ENCODE measurements around the gene MAP3K2.
"Not testable (repeated sequence)": the region's sequence is repeated elsewhere in the genome, so short reads cannot be mapped to it uniquely, and the experiment has no call there.

MAP3K2 gene

DNA sequence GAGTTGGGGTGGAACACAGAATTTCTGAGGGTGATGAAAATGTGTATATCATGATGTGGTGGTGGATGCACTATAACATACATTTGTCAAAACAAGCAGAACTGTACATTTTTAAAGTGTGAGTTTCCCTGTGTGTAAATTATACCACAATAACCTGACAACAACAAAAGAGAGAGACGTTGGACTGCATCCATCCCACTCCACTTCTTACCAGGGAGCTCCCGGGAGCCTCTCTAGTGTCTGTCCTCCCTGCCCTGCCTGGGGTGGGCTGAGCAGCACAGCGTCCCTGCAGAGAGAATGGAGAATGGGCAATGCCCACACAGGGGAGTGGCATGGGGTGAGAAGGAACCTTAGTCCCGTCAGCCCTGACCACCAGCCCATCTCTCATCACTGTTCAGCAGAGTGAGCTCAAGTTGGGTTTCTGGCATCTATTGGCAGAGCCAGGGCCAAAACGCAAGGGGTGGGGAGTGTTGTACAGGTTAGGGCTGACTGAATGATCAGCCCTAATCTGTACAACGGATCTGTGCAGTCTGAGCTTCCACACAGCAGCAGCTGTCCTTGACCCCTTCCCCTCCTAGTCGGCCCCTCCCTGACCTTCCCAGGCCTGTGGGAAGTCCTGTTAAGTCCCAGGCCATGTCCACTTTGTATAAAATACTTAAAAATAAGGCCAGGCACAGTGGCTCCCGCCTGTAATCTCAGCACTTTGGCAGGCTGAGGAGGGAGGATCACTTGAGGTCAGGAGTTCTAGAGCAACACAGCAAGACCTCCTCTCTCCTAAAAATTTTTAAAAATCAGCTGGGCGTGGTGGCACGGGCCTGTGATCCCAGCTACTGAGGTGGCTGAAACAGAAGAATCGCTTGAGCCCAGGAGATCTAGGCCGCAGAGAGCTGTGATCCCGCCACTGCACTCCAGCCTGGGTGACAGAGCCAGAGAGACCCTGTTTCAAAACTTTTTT lies 27.1 kb upstream of the MAP3K2 start:
- TF ChIP-seq ARNT (IDR thresholded peaks at IDR 0.05) = no peak
- TF ChIP-seq LEF1 (IDR thresholded peaks at IDR 0.05; ENCODE audit: borderline replicate concordance) = no peak
- TF ChIP-seq HDGF (IDR thresholded peaks at IDR 0.05; ENCODE audit: borderline replicate concordance) = no peak
- TF ChIP-seq FOXK2 (IDR thresholded peaks at IDR 0.05) = no peak
- TF ChIP-seq L3MBTL2 (conservative IDR thresholded peaks at IDR 0.05) = no peak
- TF ChIP-seq SP1 (IDR thresholded peaks at IDR 0.05) = no peak
- TF ChIP-seq CTBP1 (IDR thresholded peaks at IDR 0.05; ENCODE audit: borderline replicate concordance) = no peak
- TF ChIP-seq ELF4 (IDR thresholded peaks at IDR 0.05) = no peak
- TF ChIP-seq FOXA1 (IDR thresholded peaks at IDR 0.05) = no peak
- no peak for TF ChIP-seq SUZ12 (IDR thresholded peaks at IDR 0.05)
- TF ChIP-seq BHLHE40 (IDR thresholded peaks at IDR 0.05; ENCODE audit: borderline replicate concordance) = no peak
- ChIA-PET CTCF (interaction anchor here (0.8 to 1.6 kb wide), 7 partner anchors 10 to 44 kb away, joined by 3 to 12 read pairs (median 4); no protein-coding TSS in a partner anchor), POLR2A (interaction anchor here (0.8 to 1.9 kb wide), 3 partner anchors 10 to 121 kb away, joined by 3 to 7 read pairs (median 5); partner anchors contain the start of gene ERCC3)
- DNase-seq (ENCODE audit: extremely low spot score) = no peak

DNA sequence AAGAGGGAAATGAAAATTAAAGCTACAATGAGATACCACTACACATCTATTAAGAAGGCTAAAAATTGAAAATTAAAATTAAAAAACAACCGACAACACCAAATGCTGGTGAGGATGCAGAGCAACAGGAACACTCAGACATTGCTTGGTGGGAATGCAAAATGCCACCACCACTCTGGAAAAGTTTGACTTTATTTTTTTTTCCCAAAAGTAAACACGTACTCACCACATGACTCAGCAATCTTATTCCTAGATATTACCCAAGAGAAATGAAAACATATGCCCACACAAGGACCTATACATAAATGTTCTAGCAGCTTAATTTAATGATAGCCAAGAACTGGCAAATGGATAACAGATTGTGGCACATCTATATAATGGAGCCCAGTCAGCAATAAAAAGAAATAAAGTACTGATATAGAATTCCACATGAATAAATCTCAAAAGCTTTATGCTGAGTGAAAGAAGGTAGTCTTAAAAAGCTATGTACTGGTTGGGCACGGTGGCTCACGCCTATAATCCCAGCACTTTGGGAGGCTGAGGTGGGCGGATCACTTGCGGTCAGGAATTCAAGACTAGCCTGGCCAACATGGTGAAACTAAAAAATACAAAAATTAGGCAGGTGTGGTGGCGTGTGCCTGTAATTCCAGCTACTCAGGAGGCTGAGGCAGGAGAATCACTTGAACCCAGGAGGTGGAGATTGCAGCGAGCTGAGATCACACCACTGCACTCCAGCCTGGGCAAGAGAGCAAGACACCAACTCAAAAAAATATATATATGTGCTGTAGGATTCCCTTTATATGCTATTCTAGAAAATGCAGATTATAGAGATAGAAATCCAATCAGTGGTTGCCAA lies 26.2 kb upstream of the MAP3K2 start:
- CTCF ChIA-PET = interaction anchor here (0.8 to 1.3 kb wide), 2 partner anchors 21 to 43 kb away, joined by 3 to 5 read pairs; no protein-coding TSS in a partner anchor
- POLR2A ChIA-PET = interaction anchor here (0.8 to 1.9 kb wide), 2 partner anchors 11 to 13 kb away, joined by 3 to 7 read pairs; no protein-coding TSS in a partner anchor
- no peak for DNase-seq (ENCODE audit: extremely low spot score)
- TF ChIP-seq L3MBTL2 (conservative IDR thresholded peaks at IDR 0.05) (no peak), SP1 (IDR thresholded peaks at IDR 0.05) (no peak), FOXM1 (IDR thresholded peaks at IDR 0.05; ENCODE audit: borderline replicate concordance) (no peak), SUZ12 (IDR thresholded peaks at IDR 0.05) (no peak), ELF4 (IDR thresholded peaks at IDR 0.05) (no peak), CTBP1 (IDR thresholded peaks at IDR 0.05; ENCODE audit: borderline replicate concordance) (no peak), FOXK2 (IDR thresholded peaks at IDR 0.05) (no peak), HDGF (IDR thresholded peaks at IDR 0.05; ENCODE audit: borderline replicate concordance) (no peak), ARNT (IDR thresholded peaks at IDR 0.05) (no peak), ZNF384 (IDR thresholded peaks at IDR 0.05) (no peak), TARDBP (IDR thresholded peaks at IDR 0.05) (no peak), FOXA1 (IDR thresholded peaks at IDR 0.05) (no peak), PKNOX1 (IDR thresholded peaks at IDR 0.05) (no peak), LEF1 (IDR thresholded peaks at IDR 0.05; ENCODE audit: borderline replicate concordance) (no peak), BHLHE40 (IDR thresholded peaks at IDR 0.05; ENCODE audit: borderline replicate concordance) (no peak)

- ChIA-PET POLR2A (no interaction called here), CTCF (no interaction called here)
- DNase-seq (ENCODE audit: extremely low spot score) = no peak
- TF ChIP-seq LEF1 (IDR thresholded peaks at IDR 0.05; ENCODE audit: borderline replicate concordance) (no peak), TARDBP (IDR thresholded peaks at IDR 0.05) (no peak), ELF4 (IDR thresholded peaks at IDR 0.05) (no peak), HDGF (IDR thresholded peaks at IDR 0.05; ENCODE audit: borderline replicate concordance) (no peak), SUZ12 (IDR thresholded peaks at IDR 0.05) (no peak), SP1 (IDR thresholded peaks at IDR 0.05) (no peak), FOXK2 (IDR thresholded peaks at IDR 0.05) (no peak), L3MBTL2 (conservative IDR thresholded peaks at IDR 0.05) (no peak), NFRKB (IDR thresholded peaks at IDR 0.05) (no peak), BHLHE40 (IDR thresholded peaks at IDR 0.05; ENCODE audit: borderline replicate concordance) (no peak), FOXM1 (IDR thresholded peaks at IDR 0.05; ENCODE audit: borderline replicate concordance) (no peak), ZNF384 (IDR thresholded peaks at IDR 0.05) (no peak), CTBP1 (IDR thresholded peaks at IDR 0.05; ENCODE audit: borderline replicate concordance) (no peak), ARNT (IDR thresholded peaks at IDR 0.05) (no peak)
These were observed 25.4 kb upstream of the MAP3K2 start for GRCh38 chr2:127413200-127413599.

GRCh38 chr2:127411653-127412369 lies 24.0 kb upstream of the MAP3K2 start:
- POLR2A ChIA-PET = no interaction called here
- CTCF ChIA-PET = no interaction called here
- no peak for DNase-seq (ENCODE audit: extremely low spot score)
- no peak for TF ChIP-seq FOXK2 (IDR thresholded peaks at IDR 0.05)

GRCh38 chr2:127410871-127411652 lies 23.3 kb upstream of the MAP3K2 start:
- ChIA-PET POLR2A (no interaction called here), CTCF (no interaction called here)
- TF ChIP-seq FOXM1 (IDR thresholded peaks at IDR 0.05; ENCODE audit: borderline replicate concordance) (no peak), SUZ12 (IDR thresholded peaks at IDR 0.05) (no peak), ZNF384 (IDR thresholded peaks at IDR 0.05) (no peak), HDGF (IDR thresholded peaks at IDR 0.05; ENCODE audit: borderline replicate concordance) (no peak), ELF4 (IDR thresholded peaks at IDR 0.05) (no peak), NFRKB (IDR thresholded peaks at IDR 0.05) (no peak)
- DNase-seq (ENCODE audit: extremely low spot score) = no peak

GRCh38 chr2:127409716-127410115 lies 21.9 kb upstream of the MAP3K2 start:
- POLR2A ChIA-PET = interaction anchor here (1.5 kb wide), 1 partner anchor 23 kb away, joined by 3 read pairs; no protein-coding TSS in a partner anchor
- CTCF ChIA-PET; DNase-seq (ENCODE audit: extremely low spot score): not testable (repeated sequence)

All from HEK293T (cell line).